Spleen (tissue), 11 donors: Measurements from ENCODE around the gene DENND6B. TPM values are rescaled to one million over a fixed set of nuclear protein-coding genes. Genes with fewer than 3 reads are reported as not detected.

Experiments used
- DNase-seq: peaks from one replicate; pipeline ENCODE4 v3.0.0-alpha.2; 2020
- H3K27ac ChIP-seq, 8 donors: fragments of 200-600 bp; sonication (generic) in 7 of 8; 1 replicate in 4 of 8; 2 replicates in 4 of 8; pipeline versions ENCODE4 v1.5.0 to v1.8.0; 2016 to 2021; ENCODE audit warnings: inconsistent platforms in 4 of 8, mild to moderate bottlenecking in 4 of 8, moderate library complexity in 1 of 8
- H3K27me3 ChIP-seq, 7 donors: fragments of 200-600 bp; sonication (generic) in 6 of 7; replicated peaks in 1 of 7; 1 replicate in 4 of 7; 2 replicates in 3 of 7; pipeline versions ENCODE4 v1.5.0 to v1.8.0; 2016 to 2021; ENCODE audit warnings: inconsistent platforms in 3 of 7, mild to moderate bottlenecking in 1 of 7
- H3K36me3 ChIP-seq, 6 donors: fragments of 200-600 bp; sonication (generic) in 5 of 6; 1 replicate in 4 of 6; 2 replicates in 2 of 6; pipeline versions ENCODE4 v1.5.0 to v1.8.0; 2016 to 2021; ENCODE audit warnings: inconsistent platforms in 2 of 6
- H3K4me1 ChIP-seq, 6 donors: fragments of 200-600 bp; sonication (generic) in 5 of 6; 1 replicate in 3 of 6; 2 replicates in 3 of 6; pipeline versions ENCODE4 v1.5.0 to v1.8.0; 2016 to 2021; ENCODE audit warnings: inconsistent platforms in 3 of 6
- H3K4me3 ChIP-seq, 8 donors: fragments of 200-600 bp; sonication (generic) in 7 of 8; 1 replicate in 4 of 8; 2 replicates in 4 of 8; pipeline versions ENCODE4 v1.5.0 to v1.8.0; 2016 to 2021; ENCODE audit warnings: inconsistent platforms in 4 of 8, mild to moderate bottlenecking in 4 of 8, moderate library complexity in 2 of 8
- H3K9me3 ChIP-seq, 8 donors: fragments of 200-600 bp; sonication (generic) in 7 of 8; 1 replicate in 4 of 8; 2 replicates in 4 of 8; pipeline versions ENCODE4 v1.5.0 to v1.8.0; 2016 to 2021; ENCODE audit warnings: inconsistent platforms in 4 of 8
- CTCF ChIP-seq, 11 experiments: fragments of 200-600 bp in 7 of 11; fragments of 450-650 bp in 4 of 11; sonication (generic) in 4 of 11; IDR thresholded peaks in 8 of 11; conservative IDR thresholded peaks in 3 of 11; 1 replicate in 7 of 11; 2 replicates in 4 of 11; pipeline versions ENCODE4 v1.4.0 to v1.8.0; 2016 to 2021; ENCODE audit warnings: antibody characterized with exemption in 11 of 11, inconsistent platforms in 4 of 11, mild to moderate bottlenecking in 1 of 11
- POLR2A ChIP-seq, 3 donors: fragments of 450-650 bp; IDR thresholded peaks; one replicate each; pipeline ENCODE4 v1.5.1; 2017; ENCODE audit warnings: antibody characterized with exemption in 3 of 3, mild to moderate bottlenecking in 1 of 3
- POLR2AphosphoS5 ChIP-seq, 3 donors: sonication (generic); formaldehyde crosslinking; IDR thresholded peaks; one replicate each; pipeline ENCODE4 v1.5.1; 2017; ENCODE audit warnings: antibody characterized with exemption in 3 of 3
- WGBS, 5 donors: extraction: QIAGEN DNeasy Blood & Tissue Kit in 3 of 5; methylation state at CpG; one replicate each; pipeline versions ENCODE4 v1.1.5 to v1.1.7; 2013 to 2018; 5-methylcytosine and 5-hydroxymethylcytosine counted together
- intact Hi-C: fragments of 100-400 bp; cut with DNase I; formaldehyde crosslinking; loops from one replicate; pipeline ENCODE4 v1.15.0; 2023; ENCODE audit warnings: low total_unique reads
- polyA plus RNA-seq, 3 donors: library from polyadenylated mRNA; stranded (reverse); fragments of 200-250 nt; gene quantifications; one replicate each; pipeline ENCODE4 v1.2.1, GENCODE V29; 2013
- total RNA-seq, 7 donors: library from RNA; depleted of rRNA in 3 of 7; stranded (reverse); fragments of >200 nt in 3 of 7; fragmentation: NEBNext Ultra II Directional in 4 of 7; extraction: Animal tissue kit (Norgen Biotek cat#: 25700) in 4 of 7; gene quantifications; one replicate each; pipeline versions ENCODE4 v1.1.0 to v1.2.1, GENCODE V29; 2016 to 2021
- donor health status: healthy with polysubstance abuse.
- donor health status: DM: no; HTN: no; CAD: no; lungs with moderate emphysema.
- donor health status: DM: no; HTN: no; CAD: no.
- donor health status: Bipolar disorder and iron deficiency.
- donor health status: healthy.
- donor health status: DM: no; HTN: no; CAD: no.
- donor health status: DM: yes; HTN: yes; CAD: no.

Gene DENND6B
- total and polyA plus RNA-seq, 10 donors, result 4.5 to 10.4 (median 6.3) TPM

- WGBS, 5 donors, result 0 to 1% (median 1%) methylated on average over 27 to 87 of the region's 87 CpGs
- intact Hi-C loops, result loop anchor here (5.0 to 10.0 kb wide), 2 partner anchors 91 to 132 kb away; partner anchors contain the start of genes HDAC10 and SBF1
- no peaks in the 10 kb centered on the region for H3K27me3 ChIP-seq
- peak within 1 kb of the TSS; percentile 64 to 95 (median 71) for H3K4me3 ChIP-seq
- H3K36me3 ChIP-seq, result peaks cover 0 to 13% (median 0%) of the 10 kb centered on the region in 6 donors
- peak within 1 kb of the TSS; percentile 37 to 93 (median 87) for H3K27ac ChIP-seq
- peak; percentile 63 to 73 (median 72) for TF ChIP-seq POLR2AphosphoS5 (IDR thresholded peaks at IDR 0.05)
- TF ChIP-seq POLR2A (IDR thresholded peaks at IDR 0.05), result peak in 1 of 3 donors; percentile 19
- TF ChIP-seq CTCF (IDR thresholded peaks at IDR 0.05 in 8 of 11, conservative IDR thresholded peaks at IDR 0.05 in 3 of 11), result peak in 5 of 11 experiments; percentile 8 to 53 (median 12)
- H3K9me3 ChIP-seq, result no peaks in the 10 kb centered on the region
- peak; percentile 97 for DNase-seq
- H3K4me1 ChIP-seq, result peaks cover 4 to 36% (median 28%) of the 10 kb centered on the region in 6 donors
Observed at GRCh38 chr22:50342651-50343540, 16.1 kb upstream of the DENND6B start, which contains the start of gene PPP6R2. PPP6R2 (plus strand) TSS chr22:50343327; CDS start chr22:50393909, 50,582 bp downstream.

GRCh38 chr22:50341977-50342650 lies 15.3 kb upstream of the DENND6B start:
- 10 to 16% (median 13%) methylated on average over 21 to 26 of the region's 26 CpGs for WGBS, 5 donors

GRCh38 chr22:50339945-50340879 lies 13.4 kb upstream of the DENND6B start:
- H3K36me3 ChIP-seq, result no peaks in the 10 kb centered on the region
- no peak overlapping the region for H3K4me3 ChIP-seq
- no peak for DNase-seq
- TF ChIP-seq CTCF (IDR thresholded peaks at IDR 0.05 in 8 of 11, conservative IDR thresholded peaks at IDR 0.05 in 3 of 11) (no peak), POLR2A (IDR thresholded peaks at IDR 0.05) (no peak), POLR2AphosphoS5 (IDR thresholded peaks at IDR 0.05) (no peak)
- peaks cover 0 to 17% (median 12%) of the 10 kb centered on the region in 6 donors for H3K4me1 ChIP-seq
- H3K27me3 ChIP-seq, result no peaks in the 10 kb centered on the region
- no peak overlapping the region for H3K27ac ChIP-seq
- no peaks in the 10 kb centered on the region for H3K9me3 ChIP-seq
- 64 to 82% (median 75%) methylated on average over 12 of the region's 12 CpGs for WGBS, 5 donors
- intact Hi-C loops, result loop anchor here (5.0 to 10.0 kb wide), 2 partner anchors 88 to 135 kb away; partner anchors contain the start of genes HDAC10 and SBF1

More at GRCh38 chr22:50341977-50342650, 15.3 kb upstream of the DENND6B start:
- Histone ChIP-seq H3K4me1 (peaks cover 1 to 28% (median 20%) of the 10 kb centered on the region in 6 donors), H3K4me3 (peak overlapping the region; percentile 64 to 95 (median 71)), H3K9me3 (no peaks in the 10 kb centered on the region), H3K36me3 (peaks cover 0 to 8% (median 0%) of the 10 kb centered on the region in 6 donors), H3K27ac (peak overlapping the region; percentile 37 to 93 (median 87)), H3K27me3 (no peaks in the 10 kb centered on the region)
- DNase-seq, result peak; percentile 95
- peak; percentile 88 to 97 (median 95) for TF ChIP-seq CTCF (IDR thresholded peaks at IDR 0.05 in 8 of 11, conservative IDR thresholded peaks at IDR 0.05 in 3 of 11)
- TF ChIP-seq POLR2A (IDR thresholded peaks at IDR 0.05), result no peak
- TF ChIP-seq POLR2AphosphoS5 (IDR thresholded peaks at IDR 0.05), result peak; percentile 56 to 74 (median 57)
- intact Hi-C loops, result loop anchor here (5.0 to 10.0 kb wide), 2 partner anchors 90 to 133 kb away; partner anchors contain the start of genes HDAC10 and SBF1
